Smooth muscle cell (in vitro differentiated cells): ENCODE data around the gene ZCCHC7. TPM values are rescaled to one million over a fixed set of nuclear protein-coding genes. Genes with fewer than 3 reads are reported as not detected.

Source experiments
- DNase-seq: peaks from one replicate; lab custom pipeline; 2025; ENCODE audit not compliant: unreplicated experiment; lab: John Stamatoyannopoulos, UW
- H2AFZ ChIP-seq: fragments of 200-600 bp; sonication (generic); 2 replicates; pipeline ENCODE4 v1.6.0; 2016; ENCODE audit warnings: antibody characterized with exemption, low read depth, mild to moderate bottlenecking
- H3F3A ChIP-seq: fragments of 200-600 bp; sonication (generic); 2 replicates; pipeline ENCODE4 v1.6.0; 2017; ENCODE audit warnings: antibody characterized with exemption, low read depth
- H3K27ac ChIP-seq: fragments of 200-600 bp; sonication (generic); 2 replicates; pipeline ENCODE4 v1.5.1; 2016; ENCODE audit warnings: low read depth, mild to moderate bottlenecking
- H3K27me3 ChIP-seq: fragments of 200-600 bp; sonication (generic); 2 replicates; pipeline ENCODE4 v1.6.1; 2016; ENCODE audit warnings: low read depth, mild to moderate bottlenecking
- H3K36me3 ChIP-seq: fragments of 200-600 bp; sonication (generic); 2 replicates; pipeline ENCODE4 v1.5.1; 2016; ENCODE audit warnings: low read depth
- H3K4me1 ChIP-seq: fragments of 200-600 bp; sonication (generic); 2 replicates; pipeline ENCODE4 v1.5.1; 2016; ENCODE audit warnings: low read depth
- H3K4me2 ChIP-seq: fragments of 200-600 bp; sonication (generic); 2 replicates; pipeline ENCODE4 v1.6.0; 2016; ENCODE audit warnings: mild to moderate bottlenecking
- H3K4me3 ChIP-seq: fragments of 200-600 bp; sonication (generic); 2 replicates; pipeline ENCODE4 v1.5.1; 2016; ENCODE audit warnings: mild to moderate bottlenecking
- H3K79me2 ChIP-seq: fragments of 200-600 bp; sonication (generic); 2 replicates; pipeline ENCODE4 v1.6.0; 2016; ENCODE audit warnings: low read depth, mild to moderate bottlenecking
- H3K9ac ChIP-seq: fragments of 200-600 bp; sonication (generic); 2 replicates; pipeline ENCODE4 v1.6.0; 2016; ENCODE audit warnings: low read depth
- H3K9me3 ChIP-seq: fragments of 200-600 bp; sonication (generic); replicated peaks from 2 replicates; pipeline ENCODE4 v1.5.1; 2016; ENCODE audit warnings: low read depth
- H4K20me1 ChIP-seq: fragments of 200-600 bp; sonication (generic); 2 replicates; pipeline ENCODE4 v1.6.0; 2016; ENCODE audit warnings: low read depth
- WGBS: methylation state at CpG from one replicate; pipeline ENCODE4 v1.1.7; 2016; ENCODE audit warnings: low lambda C conversion rate; 5-methylcytosine and 5-hydroxymethylcytosine counted together
- polyA plus RNA-seq: library from polyadenylated mRNA; unstranded; fragments of >200 nt; fragmentation: Nextera tagmentation; extraction: Ambion mirVana; gene quantifications from 2 replicates; pipeline ENCODE4 v1.2.1, GENCODE V29; 2016
- total RNA-seq: library from RNA; depleted of rRNA; stranded (reverse); fragments of >200 nt; gene quantifications from 2 replicates; pipeline ENCODE4 v1.2.3, GENCODE V29; 2014
- TF ChIP-seq, protein P1 (sequence below): fragments of 200-600 bp; sonication (generic); IDR thresholded peaks from 2 replicates; pipeline ENCODE4 v1.5.1; 2017; ENCODE audit warnings: borderline replicate concordance, mild to moderate bottlenecking, antibody characterized with exemption; ENCODE audit not compliant: insufficient read depth, poor library complexity, severe bottlenecking

ZCCHC7 gene
- total and polyA plus RNA-seq, 2 experiments from 2014 or later = 19.0 to 24.7 TPM

DNA sequence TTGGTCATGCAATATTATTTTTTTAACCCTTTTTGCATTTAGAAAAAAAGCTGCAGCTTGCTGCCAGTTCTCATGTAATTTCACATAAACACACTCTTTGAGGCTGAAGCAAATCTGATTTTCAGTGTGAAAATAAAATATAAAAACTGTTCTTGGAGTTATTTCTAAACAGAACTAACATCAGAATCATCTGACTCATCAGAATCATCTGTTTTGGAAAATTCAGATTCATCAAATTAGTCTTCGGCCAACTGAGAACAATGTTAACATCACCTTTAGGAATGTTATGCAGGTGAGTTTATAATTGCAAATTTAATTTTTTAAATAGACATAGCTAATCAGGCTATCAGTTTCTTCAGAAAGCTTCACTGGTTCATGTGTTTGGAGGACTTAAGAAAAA lies 45.3 kb downstream of the ZCCHC7 start:
- H3F3A ChIP-seq = no peaks in the 10 kb centered on the region
- H3K4me2 ChIP-seq = no peak overlapping the region
- H3K4me3 ChIP-seq = no peak overlapping the region
- no peak overlapping the region for H2AFZ ChIP-seq
- no peak for DNase-seq
- TF ChIP-seq, protein P1, sequence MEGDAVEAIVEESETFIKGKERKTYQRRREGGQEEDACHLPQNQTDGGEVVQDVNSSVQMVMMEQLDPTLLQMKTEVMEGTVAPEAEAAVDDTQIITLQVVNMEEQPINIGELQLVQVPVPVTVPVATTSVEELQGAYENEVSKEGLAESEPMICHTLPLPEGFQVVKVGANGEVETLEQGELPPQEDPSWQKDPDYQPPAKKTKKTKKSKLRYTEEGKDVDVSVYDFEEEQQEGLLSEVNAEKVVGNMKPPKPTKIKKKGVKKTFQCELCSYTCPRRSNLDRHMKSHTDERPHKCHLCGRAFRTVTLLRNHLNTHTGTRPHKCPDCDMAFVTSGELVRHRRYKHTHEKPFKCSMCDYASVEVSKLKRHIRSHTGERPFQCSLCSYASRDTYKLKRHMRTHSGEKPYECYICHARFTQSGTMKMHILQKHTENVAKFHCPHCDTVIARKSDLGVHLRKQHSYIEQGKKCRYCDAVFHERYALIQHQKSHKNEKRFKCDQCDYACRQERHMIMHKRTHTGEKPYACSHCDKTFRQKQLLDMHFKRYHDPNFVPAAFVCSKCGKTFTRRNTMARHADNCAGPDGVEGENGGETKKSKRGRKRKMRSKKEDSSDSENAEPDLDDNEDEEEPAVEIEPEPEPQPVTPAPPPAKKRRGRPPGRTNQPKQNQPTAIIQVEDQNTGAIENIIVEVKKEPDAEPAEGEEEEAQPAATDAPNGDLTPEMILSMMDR = no peak
- H3K27me3 ChIP-seq = no peaks in the 10 kb centered on the region
- no peaks in the 10 kb centered on the region for H3K4me1 ChIP-seq
- H3K9me3 ChIP-seq = no peaks in the 10 kb centered on the region
- H3K9ac ChIP-seq = no peak overlapping the region
- peaks cover 5% of the 10 kb centered on the region for H3K79me2 ChIP-seq
- 97% methylated on average over 1 of the region's 1 CpG for WGBS
- peaks cover 33% of the 10 kb centered on the region for H4K20me1 ChIP-seq
- H3K36me3 ChIP-seq = no peaks in the 10 kb centered on the region
- H3K27ac ChIP-seq = no peak overlapping the region

DNA sequence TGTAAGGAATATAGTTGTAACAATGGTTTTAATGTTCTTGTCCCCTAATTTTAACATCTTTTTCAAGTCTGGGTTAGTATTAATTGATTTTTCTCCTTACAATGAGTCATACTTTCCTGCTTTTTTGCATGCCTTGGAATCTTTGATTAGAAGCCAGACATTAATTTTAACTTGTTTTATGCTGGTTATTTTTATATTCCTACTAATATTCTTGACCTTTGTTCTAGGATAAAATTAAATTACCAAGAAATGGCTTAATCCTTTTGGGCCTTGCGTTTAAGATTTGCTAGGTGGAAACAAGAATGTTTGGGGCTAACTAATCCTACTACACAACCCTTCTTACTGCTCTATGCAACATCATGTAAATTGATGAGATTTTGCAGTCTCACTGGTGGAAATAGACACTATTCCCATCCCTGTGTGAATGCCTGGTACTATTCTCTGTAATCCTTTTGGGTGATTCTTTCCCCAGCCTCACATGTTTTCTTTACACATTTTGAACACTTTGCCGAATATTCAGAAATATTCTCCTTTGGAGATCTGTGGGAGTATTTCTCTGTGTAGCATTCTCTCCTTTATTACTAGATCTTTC lies 47.2 kb downstream of the ZCCHC7 start:
- Histone ChIP-seq H3K27me3 (no peaks in the 10 kb centered on the region), H3K4me2 (no peak overlapping the region), H3K36me3 (no peaks in the 10 kb centered on the region), H4K20me1 (peaks cover 45% of the 10 kb centered on the region), H2AFZ (no peak overlapping the region), H3K9ac (no peak overlapping the region), H3K4me1 (no peaks in the 10 kb centered on the region), H3K9me3 (no peaks in the 10 kb centered on the region), H3K27ac (no peak overlapping the region), H3F3A (no peaks in the 10 kb centered on the region), H3K4me3 (no peak overlapping the region), H3K79me2 (peaks cover 12% of the 10 kb centered on the region)
- no peak for DNase-seq
- WGBS = 97% methylated on average over 2 of the region's 2 CpGs
- TF ChIP-seq, protein P1 = no peak

DNA sequence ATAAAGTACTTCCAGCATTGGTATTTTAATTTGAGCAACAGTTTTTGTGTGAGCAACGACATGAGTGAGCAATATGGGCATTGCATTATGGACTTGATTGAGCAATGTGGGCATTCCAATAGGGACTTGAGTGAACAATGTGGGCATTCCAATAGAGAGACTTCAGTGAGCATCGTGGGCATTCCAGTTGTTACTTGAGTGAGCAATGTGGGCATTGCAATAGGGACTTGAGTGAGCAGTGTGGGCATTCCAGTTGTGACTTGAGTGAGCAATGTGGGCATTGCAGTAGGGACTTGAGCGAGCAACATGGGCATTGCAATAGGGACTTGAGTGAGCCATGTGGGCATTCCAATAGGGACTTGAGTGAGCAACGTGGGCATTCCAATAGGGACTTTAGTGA lies 52.2 kb downstream of the ZCCHC7 start:
- Histone ChIP-seq H3K9me3 (no peaks in the 10 kb centered on the region), H2AFZ (no peak overlapping the region), H3F3A (no peaks in the 10 kb centered on the region), H3K36me3 (no peaks in the 10 kb centered on the region), H3K4me3 (no peak overlapping the region), H3K4me1 (no peaks in the 10 kb centered on the region), H4K20me1 (peaks cover 53% of the 10 kb centered on the region), H3K27me3 (no peaks in the 10 kb centered on the region), H3K27ac (no peak overlapping the region), H3K79me2 (peaks cover 8% of the 10 kb centered on the region), H3K4me2 (no peak overlapping the region), H3K9ac (no peak overlapping the region)
- no peak for DNase-seq
- TF ChIP-seq, protein P1 = no peak
- 98% methylated on average over 4 of the region's 4 CpGs for WGBS

DNA sequence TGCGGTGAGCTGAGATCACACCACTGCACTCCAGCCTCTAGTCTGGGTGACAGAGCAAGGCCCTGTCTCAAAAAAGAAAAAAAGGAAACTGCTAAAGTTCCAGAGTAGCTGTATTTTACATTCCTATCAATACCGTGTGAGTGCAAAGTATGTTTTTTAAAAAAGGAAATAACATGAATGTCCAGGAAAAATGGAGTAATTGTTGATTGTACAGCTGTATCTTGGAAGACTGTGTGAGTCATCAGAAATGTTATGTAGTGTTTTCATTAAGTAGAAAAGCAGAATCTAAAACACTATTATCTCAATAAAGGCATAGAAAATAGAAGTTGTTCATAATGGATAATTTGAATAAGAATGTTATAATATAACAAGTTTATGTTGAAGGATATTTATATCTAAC lies 53.9 kb downstream of the ZCCHC7 start:
- peaks cover 59% of the 10 kb centered on the region for H4K20me1 ChIP-seq
- no peak overlapping the region for H3K4me2 ChIP-seq
- no peaks in the 10 kb centered on the region for H3F3A ChIP-seq
- WGBS = 82% methylated on average over 2 of the region's 2 CpGs
- no peaks in the 10 kb centered on the region for H3K36me3 ChIP-seq
- no peaks in the 10 kb centered on the region for H3K27me3 ChIP-seq
- no peak overlapping the region for H3K4me3 ChIP-seq
- no peak overlapping the region for H3K27ac ChIP-seq
- H3K9ac ChIP-seq = no peak overlapping the region
- no peak for DNase-seq
- peaks cover 8% of the 10 kb centered on the region for H3K79me2 ChIP-seq
- H3K4me1 ChIP-seq = no peaks in the 10 kb centered on the region
- no peaks in the 10 kb centered on the region for H3K9me3 ChIP-seq
- TF ChIP-seq, protein P1 = no peak
- no peak overlapping the region for H2AFZ ChIP-seq
